Amniotic stem cell (primary cell): ENCODE results near the gene CDC34.

Experiments used
- DNase-seq: peaks from one replicate; lab custom pipeline; 2025; lab: John Stamatoyannopoulos, UW

CDC34 gene

DNA sequence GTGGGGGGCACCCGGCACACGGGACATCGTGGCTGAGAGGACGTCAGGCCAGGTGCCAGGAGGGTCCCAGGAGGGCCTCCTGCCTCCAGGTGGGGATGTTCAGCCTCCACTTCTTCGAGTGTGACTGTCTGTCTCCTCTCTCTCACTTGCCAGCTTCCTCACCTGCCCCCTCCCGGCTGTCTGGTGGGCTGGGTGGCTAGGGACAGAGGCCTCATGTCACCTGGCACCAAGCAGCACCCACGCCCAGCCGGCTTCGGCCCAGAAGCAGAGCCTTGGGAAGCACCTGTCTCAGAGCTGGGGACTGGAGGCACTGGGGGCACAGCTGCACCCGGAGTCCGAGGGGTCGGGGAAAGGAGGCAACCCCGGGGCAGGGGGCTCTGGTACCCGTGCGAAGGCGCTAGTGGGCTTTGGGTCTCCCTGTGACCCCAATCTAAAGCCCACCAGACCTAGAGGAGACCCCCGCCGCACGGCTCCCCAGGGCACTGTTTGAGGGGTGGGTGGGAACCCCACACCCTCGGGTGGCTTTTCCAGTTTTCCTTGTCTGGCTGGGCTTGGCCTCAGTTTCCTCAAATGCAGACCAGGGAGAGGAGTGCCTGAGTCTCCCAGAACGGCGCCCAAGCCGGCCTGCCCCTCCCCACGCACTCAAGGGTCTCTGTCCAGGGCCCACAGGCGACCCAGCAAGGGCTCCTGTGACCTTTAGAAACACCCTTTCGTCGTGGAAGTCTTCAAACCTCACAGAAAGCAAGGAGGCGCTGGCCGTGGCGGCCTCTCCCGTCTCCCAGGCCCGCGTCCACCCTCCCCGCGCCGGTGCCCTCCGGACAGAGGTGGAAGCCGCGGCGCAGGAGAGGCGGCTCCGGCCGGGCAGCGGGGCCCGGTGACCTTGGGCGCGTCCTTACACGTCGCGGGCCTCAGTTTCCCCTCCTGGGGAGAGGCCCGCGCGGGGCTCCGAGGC, 57.5 kb downstream of the CDC34 start:
- DNase-seq = no peak

GRCh38 chr19:589693-590395, 58.3 kb downstream of the CDC34 start, which contains the start of gene HCN2:
TSS of gene HCN2 (plus strand) at chr19:589881. CDS start at chr19:589946, 65 bp downstream.
- DNase-seq = no peak

DNA sequence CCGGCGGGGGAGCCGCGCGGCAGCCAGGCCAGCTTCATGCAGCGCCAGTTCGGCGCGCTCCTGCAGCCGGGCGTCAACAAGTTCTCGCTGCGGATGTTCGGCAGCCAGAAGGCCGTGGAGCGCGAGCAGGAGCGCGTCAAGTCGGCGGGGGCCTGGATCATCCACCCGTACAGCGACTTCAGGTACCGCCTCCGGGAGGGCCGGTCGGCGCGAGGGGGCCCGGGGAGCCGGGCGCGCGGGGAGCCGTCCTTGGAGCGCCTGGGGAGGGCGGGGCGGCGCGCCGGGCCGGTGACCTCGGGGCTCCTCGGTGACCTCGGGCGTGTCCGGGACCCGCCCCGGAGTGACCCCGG, 58.8 kb downstream of the CDC34 start:
- DNase-seq = no peak

DNA sequence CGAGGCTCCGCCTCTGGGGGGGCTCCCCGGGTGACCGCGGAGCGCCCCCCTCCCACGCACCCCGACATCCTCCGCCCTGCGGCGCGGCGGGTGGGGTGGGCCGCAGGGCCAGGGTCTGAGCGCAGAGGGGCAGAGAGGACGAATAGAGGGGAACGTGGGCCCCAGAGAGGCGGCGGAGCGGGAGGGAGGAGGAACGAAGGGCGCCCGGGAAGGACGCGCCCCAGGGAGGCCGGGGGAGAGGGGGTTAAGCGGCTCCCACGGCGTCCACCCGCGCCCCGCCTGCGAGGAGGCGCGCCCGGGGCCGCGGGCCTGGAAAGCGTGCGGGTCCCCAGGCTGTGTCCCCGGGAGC, 59.2 kb downstream of the CDC34 start:
- DNase-seq = no peak

DNA sequence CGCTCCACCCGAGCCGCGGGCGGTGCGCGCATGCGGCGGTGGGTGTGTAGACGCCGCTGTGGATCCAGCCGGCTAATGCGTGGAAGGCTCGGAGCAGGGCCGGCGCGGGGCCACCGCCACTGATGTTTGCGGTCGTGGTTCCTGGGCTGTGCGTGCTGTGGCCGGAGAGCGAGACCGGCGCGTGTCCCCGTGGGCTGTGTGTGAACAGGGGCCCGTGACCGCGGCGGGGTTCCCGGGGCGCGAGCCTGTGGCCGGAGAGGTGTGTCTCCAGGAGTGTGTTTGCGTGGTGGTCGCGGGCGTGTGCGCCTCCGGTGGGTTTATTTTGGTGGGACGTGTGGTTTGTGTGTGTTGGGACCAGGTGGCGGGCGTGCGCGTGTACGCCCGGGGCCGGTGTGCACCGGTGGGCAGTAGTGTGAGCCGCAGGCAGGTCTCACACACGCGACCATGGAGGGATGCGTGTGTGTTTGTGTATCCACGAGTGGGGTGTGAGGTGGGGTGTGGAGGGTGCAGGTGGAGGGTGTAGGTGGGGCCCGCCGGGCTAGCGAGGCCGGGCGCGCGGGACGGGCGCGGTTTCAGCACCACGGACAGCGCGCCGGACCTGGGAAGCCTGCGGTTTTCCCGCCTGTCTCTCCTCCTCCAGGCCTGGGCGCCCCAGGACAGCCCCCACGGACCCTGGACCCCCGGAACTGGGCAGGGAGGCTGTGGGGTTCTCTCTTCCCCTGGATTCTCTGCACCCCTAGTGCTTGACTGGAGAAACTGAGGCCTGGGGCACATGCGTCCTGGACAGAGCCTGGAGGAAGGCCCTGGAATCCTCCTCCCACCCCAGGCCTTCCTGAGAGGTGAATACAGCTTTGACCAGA, 59.8 kb downstream of the CDC34 start:
- DNase-seq = no peak
